Measurements from ENCODE around the gene CSNK2A2. TPM values are rescaled to one million over a fixed set of nuclear protein-coding genes. Genes with fewer than 3 reads are reported as not detected.

The CSNK2A2 gene
- total RNA-seq, 1 donor from 2014 or later: 79.4 TPM

DNA sequence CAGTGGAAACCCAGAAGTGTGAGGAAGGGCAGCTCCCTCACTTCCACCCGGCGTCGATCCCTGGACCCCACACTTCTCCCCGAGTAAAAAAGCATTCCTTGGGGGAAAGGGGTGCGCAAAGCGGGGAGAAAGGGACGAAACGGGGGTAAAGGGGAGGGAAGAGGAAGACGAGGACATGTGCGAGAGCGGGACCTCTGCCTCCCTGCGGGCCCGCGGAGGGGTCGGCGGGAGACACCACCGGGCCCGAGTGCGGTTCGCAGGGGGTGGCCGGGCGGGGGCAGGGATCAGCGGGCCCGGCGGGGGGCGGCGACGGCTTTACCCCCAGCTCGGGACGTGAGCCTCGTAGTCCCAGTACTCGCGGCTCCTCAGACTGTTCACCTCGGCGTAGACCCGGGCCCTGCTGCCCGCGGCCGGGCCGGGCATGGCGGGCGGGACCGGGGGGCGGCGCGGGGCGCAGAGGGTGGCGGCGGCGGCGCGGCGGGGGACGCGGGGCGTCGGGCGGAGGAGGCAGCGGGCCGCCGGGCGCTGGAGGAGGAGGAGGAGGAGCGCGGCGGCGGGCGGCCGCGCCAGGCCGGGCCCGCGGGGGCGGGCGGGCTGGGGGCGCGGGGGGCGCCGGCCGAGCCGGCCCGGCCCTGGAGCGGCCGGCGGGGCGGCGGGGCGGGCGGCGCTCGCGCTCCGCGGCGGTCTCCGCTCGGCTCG lies 443 bp downstream of the CSNK2A2 start:
- H3K27ac Mint-ChIP-seq: peak overlapping the region; percentile 83
- H3K36me3 Mint-ChIP-seq: peaks cover 10% of the 10 kb centered on the region
- peaks cover 14% of the 10 kb centered on the region for H3K27me3 Mint-ChIP-seq
- H3K4me3 Mint-ChIP-seq: peak overlapping the region; percentile 93
- TF ChIP-seq, protein P1, sequence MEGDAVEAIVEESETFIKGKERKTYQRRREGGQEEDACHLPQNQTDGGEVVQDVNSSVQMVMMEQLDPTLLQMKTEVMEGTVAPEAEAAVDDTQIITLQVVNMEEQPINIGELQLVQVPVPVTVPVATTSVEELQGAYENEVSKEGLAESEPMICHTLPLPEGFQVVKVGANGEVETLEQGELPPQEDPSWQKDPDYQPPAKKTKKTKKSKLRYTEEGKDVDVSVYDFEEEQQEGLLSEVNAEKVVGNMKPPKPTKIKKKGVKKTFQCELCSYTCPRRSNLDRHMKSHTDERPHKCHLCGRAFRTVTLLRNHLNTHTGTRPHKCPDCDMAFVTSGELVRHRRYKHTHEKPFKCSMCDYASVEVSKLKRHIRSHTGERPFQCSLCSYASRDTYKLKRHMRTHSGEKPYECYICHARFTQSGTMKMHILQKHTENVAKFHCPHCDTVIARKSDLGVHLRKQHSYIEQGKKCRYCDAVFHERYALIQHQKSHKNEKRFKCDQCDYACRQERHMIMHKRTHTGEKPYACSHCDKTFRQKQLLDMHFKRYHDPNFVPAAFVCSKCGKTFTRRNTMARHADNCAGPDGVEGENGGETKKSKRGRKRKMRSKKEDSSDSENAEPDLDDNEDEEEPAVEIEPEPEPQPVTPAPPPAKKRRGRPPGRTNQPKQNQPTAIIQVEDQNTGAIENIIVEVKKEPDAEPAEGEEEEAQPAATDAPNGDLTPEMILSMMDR (conservative IDR thresholded peaks at IDR 0.05): no peak
- no peak for DNase-seq (ENCODE audit: extremely low spot score, unreplicated experiment)
- H3K4me1 Mint-ChIP-seq (ENCODE audit: unreplicated experiment): peaks cover 11% of the 10 kb centered on the region
- no peaks in the 10 kb centered on the region for H3K9me3 Mint-ChIP-seq

DNA sequence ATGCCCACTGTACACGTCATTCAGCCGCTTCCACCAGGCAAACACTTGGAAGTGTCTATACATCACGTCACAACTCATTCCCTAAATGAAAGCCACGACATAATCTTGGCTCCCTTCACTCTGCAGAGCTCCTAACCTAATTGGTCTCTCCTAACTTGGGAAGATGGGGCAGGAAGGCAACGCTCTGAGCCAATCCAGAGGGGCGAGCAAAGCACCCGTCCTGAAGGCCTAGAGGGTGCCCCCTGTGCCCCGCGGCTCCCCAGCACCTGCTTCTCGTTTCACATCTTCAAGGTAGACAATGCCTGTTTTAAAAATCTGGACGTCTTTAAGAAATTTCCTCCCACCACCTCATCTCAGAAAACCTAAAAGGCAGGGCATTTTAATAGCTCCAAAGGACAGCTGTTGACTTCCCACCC lies 1.0 kb downstream of the CSNK2A2 start:
- Mint-ChIP-seq H3K27me3 (peaks cover 14% of the 10 kb centered on the region), H3K9me3 (no peaks in the 10 kb centered on the region), H3K36me3 (peaks cover 13% of the 10 kb centered on the region), H3K4me1 (ENCODE audit: unreplicated experiment) (peaks cover 11% of the 10 kb centered on the region), H3K4me3 (peak overlapping the region; percentile 93), H3K27ac (peak overlapping the region; percentile 83)
- TF ChIP-seq, protein P1 (conservative IDR thresholded peaks at IDR 0.05): no peak
- no peak for DNase-seq (ENCODE audit: extremely low spot score, unreplicated experiment)

DNA sequence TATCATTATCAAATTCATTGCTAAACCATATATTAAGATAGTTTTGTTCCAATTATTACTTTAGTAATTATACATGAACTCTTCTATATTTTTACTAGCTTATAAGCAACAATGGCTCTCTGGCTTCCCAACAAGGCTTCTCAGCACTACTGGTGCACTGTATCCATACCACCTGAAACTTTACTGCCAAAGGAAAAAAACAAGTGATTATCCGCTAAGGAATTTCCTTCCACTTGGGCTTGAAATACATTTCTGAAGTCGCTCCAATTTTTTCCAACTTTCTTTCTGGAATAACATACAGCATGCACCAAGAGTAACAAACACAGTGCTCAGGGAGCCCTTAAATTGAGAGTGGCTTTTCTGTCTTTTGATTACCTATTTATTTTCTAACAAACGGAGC lies 2.1 kb downstream of the CSNK2A2 start:
- H3K36me3 Mint-ChIP-seq: peaks cover 21% of the 10 kb centered on the region
- no peaks in the 10 kb centered on the region for H3K9me3 Mint-ChIP-seq
- peak overlapping the region; percentile 93 for H3K4me3 Mint-ChIP-seq
- H3K27ac Mint-ChIP-seq: no peak overlapping the region
- TF ChIP-seq, protein P1 (conservative IDR thresholded peaks at IDR 0.05): no peak
- no peak for DNase-seq (ENCODE audit: extremely low spot score, unreplicated experiment)
- peaks cover 11% of the 10 kb centered on the region for H3K4me1 Mint-ChIP-seq (ENCODE audit: unreplicated experiment)
- peaks cover 14% of the 10 kb centered on the region for H3K27me3 Mint-ChIP-seq

DNA sequence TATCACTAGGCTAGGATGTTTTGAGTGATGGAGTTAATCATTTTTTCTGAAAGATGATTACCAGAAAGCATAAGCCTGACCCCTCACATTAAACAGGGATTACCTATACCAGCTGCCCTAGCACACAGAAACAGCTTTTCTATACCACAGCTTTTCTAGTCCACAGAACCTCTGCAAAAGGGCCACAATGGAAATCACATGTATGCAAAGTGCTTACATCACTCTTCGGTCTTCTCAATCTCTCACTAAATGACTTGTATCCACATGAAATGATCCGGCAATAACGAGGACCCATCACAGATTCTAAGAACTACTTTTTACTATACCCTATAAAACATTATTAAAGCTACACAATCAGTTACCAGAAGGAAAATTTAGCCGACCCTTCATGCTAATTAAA lies 2.6 kb downstream of the CSNK2A2 start:
- Mint-ChIP-seq H3K4me1 (ENCODE audit: unreplicated experiment) (peaks cover 11% of the 10 kb centered on the region), H3K27me3 (peaks cover 12% of the 10 kb centered on the region), H3K27ac (no peak overlapping the region), H3K4me3 (peak overlapping the region; percentile 6), H3K36me3 (peaks cover 24% of the 10 kb centered on the region), H3K9me3 (no peaks in the 10 kb centered on the region)
- DNase-seq (ENCODE audit: extremely low spot score, unreplicated experiment): no peak
- TF ChIP-seq, protein P1 (conservative IDR thresholded peaks at IDR 0.05): no peak

DNA sequence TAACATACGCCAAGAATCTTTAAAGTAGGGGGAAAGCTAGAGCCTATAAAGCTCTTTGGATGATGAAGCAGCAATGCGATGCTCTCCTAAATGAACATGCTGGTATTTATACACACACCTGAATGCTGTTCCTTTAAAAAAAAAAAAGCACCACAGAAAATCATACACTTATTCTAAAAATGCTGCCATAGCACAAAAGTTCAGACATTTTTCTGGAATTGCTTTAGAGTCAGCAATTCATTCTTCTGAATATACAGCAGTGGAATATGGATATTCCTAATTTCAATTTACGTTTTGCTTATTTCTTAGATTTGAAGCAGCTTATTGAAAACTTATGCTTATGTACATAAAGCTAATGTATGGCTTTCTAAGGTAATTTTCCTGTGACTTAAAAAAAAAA lies 3.1 kb downstream of the CSNK2A2 start:
- no peak overlapping the region for H3K27ac Mint-ChIP-seq
- no peaks in the 10 kb centered on the region for H3K9me3 Mint-ChIP-seq
- peaks cover 6% of the 10 kb centered on the region for H3K27me3 Mint-ChIP-seq
- DNase-seq (ENCODE audit: extremely low spot score, unreplicated experiment): no peak
- no peak overlapping the region for H3K4me3 Mint-ChIP-seq
- H3K4me1 Mint-ChIP-seq (ENCODE audit: unreplicated experiment): peaks cover 11% of the 10 kb centered on the region
- H3K36me3 Mint-ChIP-seq: peaks cover 24% of the 10 kb centered on the region
- TF ChIP-seq, protein P1 (conservative IDR thresholded peaks at IDR 0.05): no peak
